Measurements from ENCODE around the gene NXPE4.
"Not testable (repeated sequence)": the region's sequence is repeated elsewhere in the genome, so short reads cannot be mapped to it uniquely, and the experiment has no call there.

The NXPE4 gene

GRCh38 chr11:114604179-114604813 lies 8.7 kb upstream of the NXPE4 start:
- H3K4me2 ChIP-seq (ENCODE audit: low read length) = no peak overlapping the region
- no peaks in the 10 kb centered on the region for H3K27me3 ChIP-seq (ENCODE audit: insufficient read depth, low read length)
- no peaks in the 10 kb centered on the region for H3K36me3 ChIP-seq (ENCODE audit: insufficient read depth, low read length)
- H3K4me3 ChIP-seq (ENCODE audit: low read depth, low read length, poor library complexity, severe bottlenecking) = no peak overlapping the region
- TF ChIP-seq EZH2 (IDR thresholded peaks at IDR 0.05; ENCODE audit: borderline replicate concordance, low read length) = no peak
- no peak for TF ChIP-seq CTCF (IDR thresholded peaks at IDR 0.05; ENCODE audit: low read length)
- no peak overlapping the region for H3K27ac ChIP-seq (ENCODE audit: low read depth, low read length, poor library complexity, severe bottlenecking)
- H3K9ac ChIP-seq (ENCODE audit: low read length) = no peak overlapping the region
- no peaks in the 10 kb centered on the region for H3K9me2 ChIP-seq (ENCODE audit: low read depth, low read length)
- no peaks in the 10 kb centered on the region for H3F3A ChIP-seq (ENCODE audit: insufficient read depth, low read length)
- no peaks in the 10 kb centered on the region for H3K79me2 ChIP-seq (ENCODE audit: insufficient read depth, low read length)
- H3K9me3 ChIP-seq (ENCODE audit: low read length) = no peaks in the 10 kb centered on the region
- H2AFZ ChIP-seq (ENCODE audit: low read length) = no peak overlapping the region
- no peaks in the 10 kb centered on the region for H4K20me1 ChIP-seq (ENCODE audit: insufficient read depth, low read length)
- no peaks in the 10 kb centered on the region for H3K4me1 ChIP-seq (ENCODE audit: insufficient read depth, low read length, severe bottlenecking)

- H3K36me3 ChIP-seq (ENCODE audit: insufficient read depth, low read length); H2AFZ ChIP-seq (ENCODE audit: low read length): not testable (repeated sequence)
These were observed 7.6 kb upstream of the NXPE4 start for GRCh38 chr11:114603151-114603550.

GRCh38 chr11:114598461-114598860 lies 2.9 kb upstream of the NXPE4 start:
- Histone ChIP-seq H3K9me2 (ENCODE audit: low read depth, low read length) (no peaks in the 10 kb centered on the region), H3K9me3 (ENCODE audit: low read length) (no peaks in the 10 kb centered on the region), H3K4me3 (ENCODE audit: low read depth, low read length, poor library complexity, severe bottlenecking) (no peak overlapping the region), H3K79me2 (ENCODE audit: insufficient read depth, low read length) (no peaks in the 10 kb centered on the region), H2AFZ (ENCODE audit: low read length) (no peak overlapping the region), H3K4me1 (ENCODE audit: insufficient read depth, low read length, severe bottlenecking) (no peaks in the 10 kb centered on the region), H3K27ac (ENCODE audit: low read depth, low read length, poor library complexity, severe bottlenecking) (no peak overlapping the region), H3F3A (ENCODE audit: insufficient read depth, low read length) (no peaks in the 10 kb centered on the region), H3K4me2 (ENCODE audit: low read length) (no peak overlapping the region), H3K27me3 (ENCODE audit: insufficient read depth, low read length) (no peaks in the 10 kb centered on the region), H3K9ac (ENCODE audit: low read length) (no peak overlapping the region), H3K36me3 (ENCODE audit: insufficient read depth, low read length) (no peaks in the 10 kb centered on the region), H4K20me1 (ENCODE audit: insufficient read depth, low read length) (no peaks in the 10 kb centered on the region)
- no peak for TF ChIP-seq CTCF (IDR thresholded peaks at IDR 0.05; ENCODE audit: low read length)
- TF ChIP-seq EZH2 (IDR thresholded peaks at IDR 0.05; ENCODE audit: borderline replicate concordance, low read length) = no peak

More at GRCh38 chr11:114603151-114603550, 7.6 kb upstream of the NXPE4 start:
- H3K9me2 ChIP-seq (ENCODE audit: low read depth, low read length); H3K27me3 ChIP-seq (ENCODE audit: insufficient read depth, low read length); H3K27ac ChIP-seq (ENCODE audit: low read depth, low read length, poor library complexity, severe bottlenecking); H3K9me3 ChIP-seq (ENCODE audit: low read length); H3K4me2 ChIP-seq (ENCODE audit: low read length); H3K79me2 ChIP-seq (ENCODE audit: insufficient read depth, low read length); H3K4me1 ChIP-seq (ENCODE audit: insufficient read depth, low read length, severe bottlenecking); H4K20me1 ChIP-seq (ENCODE audit: insufficient read depth, low read length); H3K9ac ChIP-seq (ENCODE audit: low read length); H3K4me3 ChIP-seq (ENCODE audit: low read depth, low read length, poor library complexity, severe bottlenecking); H3F3A ChIP-seq (ENCODE audit: insufficient read depth, low read length): not testable (repeated sequence)

Measured in OCI-LY1 (cell line).